ENCODE measurements around the gene CYFIP1. TPM values are rescaled to one million over a fixed set of nuclear protein-coding genes. Genes with fewer than 3 reads are reported as not detected.

Gene CYFIP1
- polyA plus RNA-seq, 3 donors: 47.1 to 85.5 (median 63.8) TPM

DNA sequence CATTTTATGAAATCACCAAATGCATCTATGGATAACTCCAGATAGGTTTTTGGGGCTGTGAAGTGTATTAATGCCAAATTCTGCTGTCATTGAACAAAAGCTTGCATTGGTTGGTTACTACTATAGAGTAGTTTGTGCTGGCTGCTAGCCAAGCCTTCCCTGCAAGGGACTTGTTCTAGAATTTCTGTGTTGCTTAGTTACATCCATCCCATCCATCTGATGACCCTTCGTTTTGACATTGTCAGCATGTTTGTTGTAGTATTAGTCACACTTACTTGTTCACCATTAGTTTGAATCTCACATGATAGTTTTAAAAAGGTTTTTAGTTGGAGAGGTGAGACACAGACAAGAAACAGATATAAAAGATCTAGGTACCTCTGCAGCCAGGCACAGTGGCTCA lies 148.7 kb downstream of the CYFIP1 start:
- no CpG with 5 or more reads among the region's 1 CpG for WGBS (ENCODE audit: insufficient coverage)
- DNase-seq: no peak
- peaks cover 0 to 2% (median 0%) of the 10 kb centered on the region in 3 donors for H3K27me3 Mint-ChIP-seq (ENCODE audit: low read depth in 3 of 3)
- H3K36me3 Mint-ChIP-seq: peaks cover 0 to 3% of the 10 kb centered on the region in 2 donors
- Histone ChIP-seq H3K4me2 (replicated peaks; ENCODE audit: extremely low read depth, low read length, poor library complexity, severe bottlenecking) (no peak overlapping the region), H3K27me3 (ENCODE audit: control insufficient read depth in 2 of 2, insufficient read depth in 2 of 2, low read length in 2 of 2) (no peaks in the 10 kb centered on the region), H3K4me1 (ENCODE audit: control insufficient read depth in 1 of 2, insufficient read depth in 2 of 2, low read length in 2 of 2) (no peaks in the 10 kb centered on the region), H3K79me2 (ENCODE audit: insufficient read depth, low read length) (no peaks in the 10 kb centered on the region), H3K27ac (ENCODE audit: low read depth in 1 of 2, low read length in 2 of 2) (no peak overlapping the region), H3K4me3 (replicated peaks in 1 of 3; ENCODE audit: low read depth in 2 of 3, low read length in 3 of 3) (no peak overlapping the region), H3K9ac (ENCODE audit: insufficient read depth, low read length, poor library complexity, severe bottlenecking) (no peak overlapping the region), H3K36me3 (replicated peaks in 1 of 2; ENCODE audit: control insufficient read depth in 1 of 2, insufficient read depth in 2 of 2, low read length in 2 of 2) (no peaks in the 10 kb centered on the region), H3K9me3 (replicated peaks in 1 of 2; ENCODE audit: control insufficient read depth in 1 of 2, insufficient read depth in 1 of 2, low read length in 2 of 2) (no peaks in the 10 kb centered on the region), H4K20me1 (ENCODE audit: insufficient read depth, low read length) (no peaks in the 10 kb centered on the region), H2AFZ (ENCODE audit: insufficient read depth, low read depth, low read length, poor library complexity, severe bottlenecking) (no peak overlapping the region)
- no peak overlapping the region for H3K27ac Mint-ChIP-seq
- H3K4me3 Mint-ChIP-seq: no peak overlapping the region
- TF ChIP-seq, protein P1, sequence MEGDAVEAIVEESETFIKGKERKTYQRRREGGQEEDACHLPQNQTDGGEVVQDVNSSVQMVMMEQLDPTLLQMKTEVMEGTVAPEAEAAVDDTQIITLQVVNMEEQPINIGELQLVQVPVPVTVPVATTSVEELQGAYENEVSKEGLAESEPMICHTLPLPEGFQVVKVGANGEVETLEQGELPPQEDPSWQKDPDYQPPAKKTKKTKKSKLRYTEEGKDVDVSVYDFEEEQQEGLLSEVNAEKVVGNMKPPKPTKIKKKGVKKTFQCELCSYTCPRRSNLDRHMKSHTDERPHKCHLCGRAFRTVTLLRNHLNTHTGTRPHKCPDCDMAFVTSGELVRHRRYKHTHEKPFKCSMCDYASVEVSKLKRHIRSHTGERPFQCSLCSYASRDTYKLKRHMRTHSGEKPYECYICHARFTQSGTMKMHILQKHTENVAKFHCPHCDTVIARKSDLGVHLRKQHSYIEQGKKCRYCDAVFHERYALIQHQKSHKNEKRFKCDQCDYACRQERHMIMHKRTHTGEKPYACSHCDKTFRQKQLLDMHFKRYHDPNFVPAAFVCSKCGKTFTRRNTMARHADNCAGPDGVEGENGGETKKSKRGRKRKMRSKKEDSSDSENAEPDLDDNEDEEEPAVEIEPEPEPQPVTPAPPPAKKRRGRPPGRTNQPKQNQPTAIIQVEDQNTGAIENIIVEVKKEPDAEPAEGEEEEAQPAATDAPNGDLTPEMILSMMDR (IDR thresholded peaks at IDR 0.05): no peak
- peaks cover 0 to 5% (median 0%) of the 10 kb centered on the region in 7 donors for H3K9me3 Mint-ChIP-seq
- intact Hi-C loops (cut with micrococcal nuclease): no loop called here
- no peaks in the 10 kb centered on the region for H3K4me1 Mint-ChIP-seq

GRCh38 chr15:22827125-22827524 lies 153.0 kb downstream of the CYFIP1 start:
- Histone ChIP-seq H4K20me1 (ENCODE audit: insufficient read depth, low read length) (no peaks in the 10 kb centered on the region), H3K4me3 (replicated peaks in 1 of 3; ENCODE audit: low read depth in 2 of 3, low read length in 3 of 3) (no peak overlapping the region), H3K4me1 (ENCODE audit: control insufficient read depth in 1 of 2, insufficient read depth in 2 of 2, low read length in 2 of 2) (no peaks in the 10 kb centered on the region), H3K4me2 (replicated peaks; ENCODE audit: extremely low read depth, low read length, poor library complexity, severe bottlenecking) (no peak overlapping the region), H3K36me3 (replicated peaks in 1 of 2; ENCODE audit: control insufficient read depth in 1 of 2, insufficient read depth in 2 of 2, low read length in 2 of 2) (peaks cover 0 to 4% of the 10 kb centered on the region in 2 donors), H3K9me3 (replicated peaks in 1 of 2; ENCODE audit: control insufficient read depth in 1 of 2, insufficient read depth in 1 of 2, low read length in 2 of 2) (no peaks in the 10 kb centered on the region), H3K9ac (ENCODE audit: insufficient read depth, low read length, poor library complexity, severe bottlenecking) (no peak overlapping the region), H3K27me3 (ENCODE audit: control insufficient read depth in 2 of 2, insufficient read depth in 2 of 2, low read length in 2 of 2) (no peaks in the 10 kb centered on the region), H3K27ac (ENCODE audit: low read depth in 1 of 2, low read length in 2 of 2) (no peak overlapping the region), H3K79me2 (ENCODE audit: insufficient read depth, low read length) (no peaks in the 10 kb centered on the region), H2AFZ (ENCODE audit: insufficient read depth, low read depth, low read length, poor library complexity, severe bottlenecking) (no peak overlapping the region)
- no peak for DNase-seq
- Mint-ChIP-seq H3K4me3 (no peak overlapping the region), H3K27me3 (ENCODE audit: low read depth in 3 of 3) (no peaks in the 10 kb centered on the region), H3K4me1 (no peaks in the 10 kb centered on the region), H3K9me3 (peaks cover 0 to 2% (median 0%) of the 10 kb centered on the region in 7 donors), H3K27ac (no peak overlapping the region), H3K36me3 (peaks cover 7 to 10% of the 10 kb centered on the region in 2 donors)
- TF ChIP-seq, protein P1 (IDR thresholded peaks at IDR 0.05): no peak
- no CpG with 5 or more reads among the region's 1 CpG for WGBS (ENCODE audit: insufficient coverage)
- intact Hi-C loops (cut with micrococcal nuclease): no loop called here
